Measurements from ENCODE around the gene GPD2. TPM values are rescaled to one million over a fixed set of nuclear protein-coding genes. Genes with fewer than 3 reads are reported as not detected.
A peak's percentile ranks its signal among the peaks of the same experiment; 100 is the strongest.

The GPD2 gene
- total and polyA plus RNA-seq, 2 of the 13 experiments (the other 11 are each of a cell fraction or from before 2014, with no cell fraction given): not detected

- no peak for TF ChIP-seq HINFP (CRISPR knock-in tag; IDR thresholded peaks at IDR 0.05; ENCODE audit: low read depth)
- TF ChIP-seq AHR (CRISPR knock-in tag; IDR thresholded peaks at IDR 0.05): 0 out of 2 replicates have a peak, but pooled peaks have one; percentile 8
- TF ChIP-seq RNF219 (CRISPR knock-in tag; IDR thresholded peaks at IDR 0.05): 0 out of 2 replicates have a peak, but pooled peaks have one; percentile 42
- no peak for TF ChIP-seq ZNF354B (CRISPR knock-in tag; IDR thresholded peaks at IDR 0.05)
- no peak for TF ChIP-seq ZNF773 (CRISPR knock-in tag; IDR thresholded peaks at IDR 0.05; ENCODE audit: borderline replicate concordance)
- TF ChIP-seq AGO2 (optimal IDR thresholded peaks at IDR 0.05; ENCODE audit: low read depth, low read length): no peak
- no peak for TF ChIP-seq NONO (IDR thresholded peaks at IDR 0.05)
- TF ChIP-seq NONO (CRISPR knock-in tag; conservative IDR thresholded peaks at IDR 0.05): peak; percentile 36; the same call in 1 of the 2 replicates
- TF ChIP-seq HOMEZ (CRISPR knock-in tag; IDR thresholded peaks at IDR 0.05; ENCODE audit: low read depth): no peak
- TF ChIP-seq FOSL2 (CRISPR knock-in tag; IDR thresholded peaks at IDR 0.05): 0 out of 2 replicates have a peak, but pooled peaks have one; percentile 22
- TF ChIP-seq TFE3 (CRISPR knock-in tag; IDR thresholded peaks at IDR 0.05): 0 out of 2 replicates have a peak, but pooled peaks have one; percentile 35
- TF ChIP-seq FOXK1 (CRISPR knock-in tag; IDR thresholded peaks at IDR 0.05; ENCODE audit: borderline replicate concordance, low read depth): no peak
- peak; percentile 15 for TF ChIP-seq ZNF574 (CRISPR knock-in tag; IDR thresholded peaks at IDR 0.05)
- TF ChIP-seq ZFYVE20 (CRISPR knock-in tag; IDR thresholded peaks at IDR 0.05; ENCODE audit: borderline replicate concordance, low read depth): no peak
- TF ChIP-seq ZNF44 (CRISPR knock-in tag; IDR thresholded peaks at IDR 0.05): 0 out of 2 replicates have a peak, but pooled peaks have one; percentile 3
- no peak for TF ChIP-seq SNAPC2 (CRISPR knock-in tag; IDR thresholded peaks at IDR 0.05)
These were observed 35.2 kb upstream of the GPD2 start (continued) for GRCh38 chr2:156400706-156401678.
